ENCODE data around the gene RPS27L. TPM values are rescaled to one million over a fixed set of nuclear protein-coding genes. Genes with fewer than 3 reads are reported as not detected.

RPS27L gene
- total RNA-seq, 1 donor from 2014 or later = 16.9 TPM

DNA sequence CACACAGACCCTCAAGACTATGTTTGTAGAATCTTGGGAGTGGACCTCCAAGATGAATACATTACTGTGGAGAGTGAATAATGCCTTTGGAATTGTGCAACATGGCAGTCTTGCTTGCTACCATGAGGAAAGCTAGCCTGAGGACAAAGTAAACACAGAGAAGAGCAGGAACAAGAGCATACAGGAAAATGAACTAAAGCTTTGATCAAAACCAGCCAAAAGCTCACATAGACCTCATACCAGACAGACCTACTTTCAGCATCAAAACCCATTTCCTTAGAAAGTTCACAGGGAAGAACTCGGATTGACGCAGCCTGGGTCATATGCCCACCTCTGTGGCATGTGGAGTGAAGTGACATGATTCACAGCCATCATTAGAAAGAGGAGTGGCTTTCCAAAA is 28.8 kb upstream of the RPS27L start:
- intact Hi-C loops (cut with DNase I) = no loop called here
- H3K4me1 ChIP-seq = no peaks in the 10 kb centered on the region
- no peak overlapping the region for H3K27ac ChIP-seq
- no peaks in the 10 kb centered on the region for H3K9me3 ChIP-seq
- no peak for DNase-seq (ENCODE audit: low spot score in 2 of 2)
- no peaks in the 10 kb centered on the region for H3K27me3 ChIP-seq
- TF ChIP-seq, protein P1, sequence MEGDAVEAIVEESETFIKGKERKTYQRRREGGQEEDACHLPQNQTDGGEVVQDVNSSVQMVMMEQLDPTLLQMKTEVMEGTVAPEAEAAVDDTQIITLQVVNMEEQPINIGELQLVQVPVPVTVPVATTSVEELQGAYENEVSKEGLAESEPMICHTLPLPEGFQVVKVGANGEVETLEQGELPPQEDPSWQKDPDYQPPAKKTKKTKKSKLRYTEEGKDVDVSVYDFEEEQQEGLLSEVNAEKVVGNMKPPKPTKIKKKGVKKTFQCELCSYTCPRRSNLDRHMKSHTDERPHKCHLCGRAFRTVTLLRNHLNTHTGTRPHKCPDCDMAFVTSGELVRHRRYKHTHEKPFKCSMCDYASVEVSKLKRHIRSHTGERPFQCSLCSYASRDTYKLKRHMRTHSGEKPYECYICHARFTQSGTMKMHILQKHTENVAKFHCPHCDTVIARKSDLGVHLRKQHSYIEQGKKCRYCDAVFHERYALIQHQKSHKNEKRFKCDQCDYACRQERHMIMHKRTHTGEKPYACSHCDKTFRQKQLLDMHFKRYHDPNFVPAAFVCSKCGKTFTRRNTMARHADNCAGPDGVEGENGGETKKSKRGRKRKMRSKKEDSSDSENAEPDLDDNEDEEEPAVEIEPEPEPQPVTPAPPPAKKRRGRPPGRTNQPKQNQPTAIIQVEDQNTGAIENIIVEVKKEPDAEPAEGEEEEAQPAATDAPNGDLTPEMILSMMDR (IDR thresholded peaks at IDR 0.05) = no peak
- no peaks in the 10 kb centered on the region for H3K36me3 ChIP-seq
- no peak overlapping the region for H3K4me3 ChIP-seq

DNA sequence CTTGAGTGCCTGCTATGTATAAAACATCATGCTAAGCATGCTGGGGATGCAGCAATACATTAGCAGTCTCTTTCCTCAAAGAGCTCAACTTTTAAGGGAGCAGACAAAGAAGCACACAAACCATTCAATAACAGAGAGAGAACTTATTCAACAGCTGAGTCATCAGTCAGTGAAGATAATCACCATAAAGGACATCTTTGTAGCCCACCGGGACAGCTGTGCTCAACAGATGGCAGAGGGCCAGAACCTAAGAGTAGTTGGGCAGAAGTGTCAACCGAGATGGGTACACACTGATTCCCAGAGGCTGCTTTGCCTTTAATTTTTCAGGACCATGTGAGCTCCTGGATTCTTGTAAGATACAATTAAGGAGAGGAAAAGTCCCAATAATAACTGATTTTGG is 27.9 kb upstream of the RPS27L start:
- Histone ChIP-seq H3K9me3 (no peaks in the 10 kb centered on the region), H3K27ac (no peak overlapping the region), H3K4me1 (no peaks in the 10 kb centered on the region), H3K36me3 (no peaks in the 10 kb centered on the region), H3K27me3 (no peaks in the 10 kb centered on the region), H3K4me3 (no peak overlapping the region)
- no peak for DNase-seq (ENCODE audit: low spot score in 2 of 2)
- intact Hi-C loops (cut with DNase I) = no loop called here
- TF ChIP-seq, protein P1 (IDR thresholded peaks at IDR 0.05) = no peak

DNA sequence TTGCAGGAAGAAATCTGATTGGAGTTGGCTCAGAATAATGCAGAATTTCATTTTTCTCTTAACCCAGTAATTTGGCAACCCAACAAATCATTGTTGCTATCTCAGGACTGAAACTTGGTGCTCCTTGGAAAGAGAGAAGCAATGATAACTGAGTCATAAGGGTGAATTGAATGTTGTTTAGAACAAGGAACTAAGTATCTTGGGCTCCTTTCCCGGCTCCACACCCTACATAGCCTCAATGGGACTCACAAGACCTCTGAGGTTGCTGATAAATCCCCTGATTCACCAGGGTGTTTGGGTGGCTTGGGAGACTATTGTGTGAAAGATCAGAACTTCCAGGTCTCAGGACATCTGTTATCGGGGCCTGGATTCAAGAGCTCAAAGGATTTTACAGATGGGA is 24.4 kb upstream of the RPS27L start:
- TF ChIP-seq, protein P1 (IDR thresholded peaks at IDR 0.05) = no peak
- H3K36me3 ChIP-seq = no peaks in the 10 kb centered on the region
- H3K27ac ChIP-seq = no peak overlapping the region
- intact Hi-C loops (cut with DNase I) = no loop called here
- no peaks in the 10 kb centered on the region for H3K4me1 ChIP-seq
- no peak overlapping the region for H3K4me3 ChIP-seq
- no peaks in the 10 kb centered on the region for H3K9me3 ChIP-seq
- no peak for DNase-seq (ENCODE audit: low spot score in 2 of 2)
- H3K27me3 ChIP-seq = no peaks in the 10 kb centered on the region

DNA sequence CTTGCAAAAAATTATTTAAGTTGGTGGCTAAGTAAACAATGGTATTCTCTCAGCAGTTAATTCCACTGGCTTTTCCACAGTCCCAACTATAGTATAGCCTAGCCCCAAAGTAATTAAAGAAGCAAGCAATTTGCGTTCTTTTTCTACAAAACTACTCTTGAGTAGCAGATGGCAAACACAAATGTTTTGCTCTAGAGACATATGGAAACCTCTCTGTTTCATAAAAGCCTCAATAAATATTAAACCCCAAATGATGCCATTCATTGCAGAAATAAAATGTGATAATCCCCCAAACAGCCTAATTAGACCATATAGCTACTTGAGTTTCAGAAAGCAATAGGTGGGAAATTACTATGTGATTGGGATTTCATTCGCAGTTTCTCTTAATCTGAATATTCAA is 23.5 kb upstream of the RPS27L start:
- no peak for DNase-seq (ENCODE audit: low spot score in 2 of 2)
- H3K36me3 ChIP-seq = no peaks in the 10 kb centered on the region
- no peaks in the 10 kb centered on the region for H3K4me1 ChIP-seq
- no peaks in the 10 kb centered on the region for H3K9me3 ChIP-seq
- intact Hi-C loops (cut with DNase I) = no loop called here
- no peaks in the 10 kb centered on the region for H3K27me3 ChIP-seq
- no peak overlapping the region for H3K4me3 ChIP-seq
- H3K27ac ChIP-seq = no peak overlapping the region
- TF ChIP-seq, protein P1 (IDR thresholded peaks at IDR 0.05) = no peak

DNA sequence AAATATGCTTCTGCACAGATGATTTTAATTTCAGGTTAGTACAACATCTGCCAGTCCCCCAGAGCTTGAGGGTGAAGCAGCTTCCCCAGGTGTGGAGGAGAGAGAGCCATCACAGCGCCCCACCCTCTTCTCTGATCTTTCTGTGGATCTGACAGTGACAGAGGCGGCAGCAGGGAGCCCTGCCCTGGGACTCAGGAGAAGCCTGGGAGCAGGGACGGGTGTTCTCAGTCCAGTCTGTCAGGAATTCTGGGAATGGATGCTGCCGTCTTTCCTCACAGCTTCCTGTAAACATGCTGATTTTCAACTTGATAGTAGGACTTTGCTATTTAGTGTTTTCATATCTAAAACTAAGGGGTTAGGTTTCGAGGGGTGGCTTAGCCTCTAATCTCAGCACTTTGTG is 20.8 kb upstream of the RPS27L start:
- Histone ChIP-seq H3K4me3 (no peak overlapping the region), H3K9me3 (no peaks in the 10 kb centered on the region), H3K27me3 (no peaks in the 10 kb centered on the region), H3K4me1 (no peaks in the 10 kb centered on the region), H3K36me3 (no peaks in the 10 kb centered on the region), H3K27ac (no peak overlapping the region)
- TF ChIP-seq, protein P1 (IDR thresholded peaks at IDR 0.05) = no peak
- DNase-seq (ENCODE audit: low spot score in 2 of 2) = no peak
- intact Hi-C loops (cut with DNase I) = no loop called here

DNA sequence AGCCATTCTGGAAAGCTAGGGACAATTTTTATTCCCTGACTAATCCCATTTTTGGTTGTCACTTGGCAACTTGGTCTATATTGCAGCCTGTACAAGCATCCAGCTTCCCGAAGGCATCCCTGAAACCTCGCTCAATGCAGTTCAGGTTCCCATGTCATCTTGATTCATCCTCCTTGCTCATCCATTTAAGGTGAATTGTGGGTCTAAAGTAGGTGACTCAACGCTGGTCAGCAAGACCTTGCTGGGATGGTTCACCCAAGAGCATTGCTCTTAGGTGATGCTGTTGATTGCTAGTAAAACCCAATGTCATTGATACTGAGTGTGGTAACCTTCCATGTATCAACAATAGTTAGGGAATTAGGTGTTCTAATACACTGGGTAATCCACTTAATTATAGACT is 19.0 kb upstream of the RPS27L start:
- no peaks in the 10 kb centered on the region for H3K9me3 ChIP-seq
- intact Hi-C loops (cut with DNase I) = no loop called here
- TF ChIP-seq, protein P1 (IDR thresholded peaks at IDR 0.05) = no peak

More for the DNA sequence above, 19.0 kb upstream of the RPS27L start:
- H3K27ac ChIP-seq = no peak overlapping the region
- H3K27me3 ChIP-seq = no peaks in the 10 kb centered on the region
- no peak overlapping the region for H3K4me3 ChIP-seq
- no peaks in the 10 kb centered on the region for H3K4me1 ChIP-seq
- DNase-seq (ENCODE audit: low spot score in 2 of 2) = no peak
- H3K36me3 ChIP-seq = no peaks in the 10 kb centered on the region
